Fibroblast of villous mesenchyme (primary cell): ENCODE data around the gene ASPSCR1. TPM values are rescaled to one million over a fixed set of nuclear protein-coding genes. Genes with fewer than 3 reads are reported as not detected.

Source experiments
- DNase-seq: peaks from one replicate; pipeline ENCODE4 v3.0.0-alpha.2; 2010; ENCODE audit warnings: low read depth
- H3K4me3 ChIP-seq: 2 replicates; pipeline ENCODE4 v1.5.1; 2011; ENCODE audit warnings: low read depth, mild to moderate bottlenecking, low read length
- total RNA-seq: library from RNA; depleted of rRNA; stranded (reverse); fragments of >200 nt; gene quantifications from 2 replicates; pipeline ENCODE4 v1.2.3, GENCODE V29; 2012
- TF ChIP-seq, protein P1 (sequence below): IDR thresholded peaks from 2 replicates; pipeline ENCODE4 v1.5.1; 2012; ENCODE audit warnings: low read depth, mild to moderate bottlenecking, low read length; ENCODE audit not compliant: insufficient read depth

The ASPSCR1 gene
- total RNA-seq, 1 donor: 28.5 TPM

DNA sequence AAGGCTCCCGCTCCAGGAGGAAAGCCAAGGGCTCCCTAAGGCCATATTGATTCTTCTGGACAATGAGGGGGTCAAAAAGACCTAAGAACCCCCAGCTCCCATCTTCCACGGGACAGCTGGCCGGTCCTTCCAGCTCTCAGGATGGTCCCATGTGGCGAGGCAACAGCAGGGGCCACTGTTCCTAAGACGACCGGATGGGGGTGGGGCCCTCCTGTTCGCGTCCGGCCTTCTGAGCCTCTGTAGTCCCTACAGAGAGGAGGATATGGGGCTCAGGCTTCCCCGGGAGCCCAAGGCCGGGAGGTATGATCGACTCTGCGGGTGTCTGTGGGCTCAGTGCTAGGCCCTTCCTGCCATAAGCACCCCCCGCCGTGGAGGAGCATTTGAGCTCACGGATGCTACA, 66.1 kb downstream of the ASPSCR1 start:
- no peak overlapping the region for H3K4me3 ChIP-seq
- TF ChIP-seq, protein P1, sequence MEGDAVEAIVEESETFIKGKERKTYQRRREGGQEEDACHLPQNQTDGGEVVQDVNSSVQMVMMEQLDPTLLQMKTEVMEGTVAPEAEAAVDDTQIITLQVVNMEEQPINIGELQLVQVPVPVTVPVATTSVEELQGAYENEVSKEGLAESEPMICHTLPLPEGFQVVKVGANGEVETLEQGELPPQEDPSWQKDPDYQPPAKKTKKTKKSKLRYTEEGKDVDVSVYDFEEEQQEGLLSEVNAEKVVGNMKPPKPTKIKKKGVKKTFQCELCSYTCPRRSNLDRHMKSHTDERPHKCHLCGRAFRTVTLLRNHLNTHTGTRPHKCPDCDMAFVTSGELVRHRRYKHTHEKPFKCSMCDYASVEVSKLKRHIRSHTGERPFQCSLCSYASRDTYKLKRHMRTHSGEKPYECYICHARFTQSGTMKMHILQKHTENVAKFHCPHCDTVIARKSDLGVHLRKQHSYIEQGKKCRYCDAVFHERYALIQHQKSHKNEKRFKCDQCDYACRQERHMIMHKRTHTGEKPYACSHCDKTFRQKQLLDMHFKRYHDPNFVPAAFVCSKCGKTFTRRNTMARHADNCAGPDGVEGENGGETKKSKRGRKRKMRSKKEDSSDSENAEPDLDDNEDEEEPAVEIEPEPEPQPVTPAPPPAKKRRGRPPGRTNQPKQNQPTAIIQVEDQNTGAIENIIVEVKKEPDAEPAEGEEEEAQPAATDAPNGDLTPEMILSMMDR: no peak
- no peak for DNase-seq

DNA sequence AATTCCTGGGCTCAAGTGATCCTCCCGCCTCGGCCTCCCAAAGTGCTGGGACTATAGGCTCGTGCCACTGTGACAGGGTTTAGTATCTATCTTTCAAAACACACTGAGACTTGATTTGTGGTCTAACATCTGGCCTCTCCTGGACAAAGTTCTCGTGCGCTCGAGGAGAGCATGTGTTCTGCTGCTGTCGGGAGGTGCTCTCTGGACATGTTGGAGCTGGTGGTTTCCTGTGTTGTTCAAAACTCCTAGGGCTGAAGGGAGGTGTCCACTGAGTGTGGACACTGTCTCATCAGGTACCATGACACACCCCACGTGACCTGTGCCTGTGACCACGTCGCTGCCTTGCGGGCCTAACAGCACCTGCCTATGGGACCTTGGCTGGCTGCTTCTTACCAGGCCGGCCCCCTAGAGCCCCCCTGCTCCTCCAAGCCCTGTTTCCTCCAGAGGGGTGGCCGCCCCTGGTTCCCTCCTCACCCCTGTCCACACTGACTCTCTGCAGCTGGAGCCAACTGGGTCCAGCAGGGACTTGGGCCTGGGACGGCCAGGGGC, 68.6 kb downstream of the ASPSCR1 start:
- no peak overlapping the region for H3K4me3 ChIP-seq
- TF ChIP-seq, protein P1: no peak
- no peak for DNase-seq

- TF ChIP-seq, protein P1: no peak
- no peak for DNase-seq
These were observed 69.5 kb downstream of the ASPSCR1 start for GRCh38 chr17:82046903-82047302.

GRCh38 chr17:82047379-82047778, 70.0 kb downstream of the ASPSCR1 start:
- H3K4me3 ChIP-seq: no peak overlapping the region
- TF ChIP-seq, protein P1: no peak
- no peak for DNase-seq

More at GRCh38 chr17:82046903-82047302, 69.5 kb downstream of the ASPSCR1 start:
- no peak overlapping the region for H3K4me3 ChIP-seq

- TF ChIP-seq, protein P1: no peak
- DNase-seq: no peak
These were observed 70.6 kb downstream of the ASPSCR1 start for GRCh38 chr17:82047914-82048570.

GRCh38 chr17:82048571-82048971, 71.1 kb downstream of the ASPSCR1 start:
- DNase-seq: no peak
- TF ChIP-seq, protein P1: no peak
- H3K4me3 ChIP-seq: no peak overlapping the region

More at GRCh38 chr17:82047914-82048570, 70.6 kb downstream of the ASPSCR1 start:
- no peak overlapping the region for H3K4me3 ChIP-seq

GRCh38 chr17:82049106-82049505, 71.7 kb downstream of the ASPSCR1 start:
- no peak overlapping the region for H3K4me3 ChIP-seq
- TF ChIP-seq, protein P1: no peak
- no peak for DNase-seq
